ENCODE results near the gene PASD1. TPM values are rescaled to one million over a fixed set of nuclear protein-coding genes. Genes with fewer than 3 reads are reported as not detected.

PASD1 gene
- total RNA-seq, 1 donor = not detected

GRCh38 chrX:151624677-151625076, 61.2 kb downstream of the PASD1 start:
- Histone ChIP-seq H3K27ac (ENCODE audit: low read depth, low read length) (no peak overlapping the region), H3K4me2 (ENCODE audit: insufficient read depth, low read length) (no peak overlapping the region), H3K79me2 (ENCODE audit: insufficient read depth, low read length) (no peaks in the 10 kb centered on the region), H2AFZ (ENCODE audit: low read length) (no peak overlapping the region), H3K4me3 (ENCODE audit: insufficient read depth, low read length) (no peak overlapping the region), H3K9me3 (ENCODE audit: low read depth, low read length) (no peaks in the 10 kb centered on the region), H4K20me1 (ENCODE audit: insufficient read depth, low read length) (no peaks in the 10 kb centered on the region), H3K27me3 (ENCODE audit: insufficient read depth, low read length) (no peaks in the 10 kb centered on the region), H3K36me3 (ENCODE audit: insufficient read depth, low read length) (no peaks in the 10 kb centered on the region), H3K4me1 (ENCODE audit: insufficient read depth, low read length) (no peaks in the 10 kb centered on the region)
- TF ChIP-seq, protein P1, sequence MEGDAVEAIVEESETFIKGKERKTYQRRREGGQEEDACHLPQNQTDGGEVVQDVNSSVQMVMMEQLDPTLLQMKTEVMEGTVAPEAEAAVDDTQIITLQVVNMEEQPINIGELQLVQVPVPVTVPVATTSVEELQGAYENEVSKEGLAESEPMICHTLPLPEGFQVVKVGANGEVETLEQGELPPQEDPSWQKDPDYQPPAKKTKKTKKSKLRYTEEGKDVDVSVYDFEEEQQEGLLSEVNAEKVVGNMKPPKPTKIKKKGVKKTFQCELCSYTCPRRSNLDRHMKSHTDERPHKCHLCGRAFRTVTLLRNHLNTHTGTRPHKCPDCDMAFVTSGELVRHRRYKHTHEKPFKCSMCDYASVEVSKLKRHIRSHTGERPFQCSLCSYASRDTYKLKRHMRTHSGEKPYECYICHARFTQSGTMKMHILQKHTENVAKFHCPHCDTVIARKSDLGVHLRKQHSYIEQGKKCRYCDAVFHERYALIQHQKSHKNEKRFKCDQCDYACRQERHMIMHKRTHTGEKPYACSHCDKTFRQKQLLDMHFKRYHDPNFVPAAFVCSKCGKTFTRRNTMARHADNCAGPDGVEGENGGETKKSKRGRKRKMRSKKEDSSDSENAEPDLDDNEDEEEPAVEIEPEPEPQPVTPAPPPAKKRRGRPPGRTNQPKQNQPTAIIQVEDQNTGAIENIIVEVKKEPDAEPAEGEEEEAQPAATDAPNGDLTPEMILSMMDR (IDR thresholded peaks at IDR 0.05; ENCODE audit: extremely low read depth, low read depth, low read length) = no peak
- no peak for DNase-seq (ENCODE audit: insufficient read length, low spot score, missing footprints)

GRCh38 chrX:151631822-151632221, 68.3 kb downstream of the PASD1 start:
- no peaks in the 10 kb centered on the region for H3K36me3 ChIP-seq (ENCODE audit: insufficient read depth, low read length)
- no peak overlapping the region for H3K27ac ChIP-seq (ENCODE audit: low read depth, low read length)
- H3K4me2 ChIP-seq (ENCODE audit: insufficient read depth, low read length) = no peak overlapping the region
- no peak overlapping the region for H3K4me3 ChIP-seq (ENCODE audit: insufficient read depth, low read length)
- H3K9me3 ChIP-seq (ENCODE audit: low read depth, low read length) = no peaks in the 10 kb centered on the region
- TF ChIP-seq, protein P1 (IDR thresholded peaks at IDR 0.05; ENCODE audit: extremely low read depth, low read depth, low read length) = no peak
- DNase-seq (ENCODE audit: insufficient read length, low spot score, missing footprints) = no peak
- H4K20me1 ChIP-seq (ENCODE audit: insufficient read depth, low read length) = no peaks in the 10 kb centered on the region
- no peak overlapping the region for H2AFZ ChIP-seq (ENCODE audit: low read length)
- no peaks in the 10 kb centered on the region for H3K27me3 ChIP-seq (ENCODE audit: insufficient read depth, low read length)
- H3K79me2 ChIP-seq (ENCODE audit: insufficient read depth, low read length) = no peaks in the 10 kb centered on the region
- H3K4me1 ChIP-seq (ENCODE audit: insufficient read depth, low read length) = no peaks in the 10 kb centered on the region

GRCh38 chrX:151633157-151633556, 69.7 kb downstream of the PASD1 start:
- H3K36me3 ChIP-seq (ENCODE audit: insufficient read depth, low read length) = no peaks in the 10 kb centered on the region
- TF ChIP-seq, protein P1 (IDR thresholded peaks at IDR 0.05; ENCODE audit: extremely low read depth, low read depth, low read length) = no peak
- no peaks in the 10 kb centered on the region for H3K9me3 ChIP-seq (ENCODE audit: low read depth, low read length)

GRCh38 chrX:151634937-151635336, 71.5 kb downstream of the PASD1 start:
- H3K4me1 ChIP-seq (ENCODE audit: insufficient read depth, low read length) = no peaks in the 10 kb centered on the region
- H3K4me3 ChIP-seq (ENCODE audit: insufficient read depth, low read length) = no peak overlapping the region
- H4K20me1 ChIP-seq (ENCODE audit: insufficient read depth, low read length) = no peaks in the 10 kb centered on the region
- H3K4me2 ChIP-seq (ENCODE audit: insufficient read depth, low read length) = no peak overlapping the region
- H3K9me3 ChIP-seq (ENCODE audit: low read depth, low read length) = no peaks in the 10 kb centered on the region
- TF ChIP-seq, protein P1 (IDR thresholded peaks at IDR 0.05; ENCODE audit: extremely low read depth, low read depth, low read length) = no peak
- no peak overlapping the region for H2AFZ ChIP-seq (ENCODE audit: low read length)
- no peak overlapping the region for H3K27ac ChIP-seq (ENCODE audit: low read depth, low read length)
- H3K36me3 ChIP-seq (ENCODE audit: insufficient read depth, low read length) = no peaks in the 10 kb centered on the region
- no peak for DNase-seq (ENCODE audit: insufficient read length, low spot score, missing footprints)
- H3K79me2 ChIP-seq (ENCODE audit: insufficient read depth, low read length) = no peaks in the 10 kb centered on the region
- no peaks in the 10 kb centered on the region for H3K27me3 ChIP-seq (ENCODE audit: insufficient read depth, low read length)

More at GRCh38 chrX:151633157-151633556, 69.7 kb downstream of the PASD1 start:
- Histone ChIP-seq H3K4me2 (ENCODE audit: insufficient read depth, low read length) (no peak overlapping the region), H3K27me3 (ENCODE audit: insufficient read depth, low read length) (no peaks in the 10 kb centered on the region), H4K20me1 (ENCODE audit: insufficient read depth, low read length) (no peaks in the 10 kb centered on the region), H3K4me1 (ENCODE audit: insufficient read depth, low read length) (no peaks in the 10 kb centered on the region), H3K27ac (ENCODE audit: low read depth, low read length) (no peak overlapping the region), H2AFZ (ENCODE audit: low read length) (no peak overlapping the region), H3K79me2 (ENCODE audit: insufficient read depth, low read length) (no peaks in the 10 kb centered on the region), H3K4me3 (ENCODE audit: insufficient read depth, low read length) (no peak overlapping the region)
- no peak for DNase-seq (ENCODE audit: insufficient read length, low spot score, missing footprints)
